Measurements from ENCODE around the gene GJB2.
"Not testable (repeated sequence)": the region's sequence is repeated elsewhere in the genome, so short reads cannot be mapped to it uniquely, and the experiment has no call there.

The GJB2 gene

DNA sequence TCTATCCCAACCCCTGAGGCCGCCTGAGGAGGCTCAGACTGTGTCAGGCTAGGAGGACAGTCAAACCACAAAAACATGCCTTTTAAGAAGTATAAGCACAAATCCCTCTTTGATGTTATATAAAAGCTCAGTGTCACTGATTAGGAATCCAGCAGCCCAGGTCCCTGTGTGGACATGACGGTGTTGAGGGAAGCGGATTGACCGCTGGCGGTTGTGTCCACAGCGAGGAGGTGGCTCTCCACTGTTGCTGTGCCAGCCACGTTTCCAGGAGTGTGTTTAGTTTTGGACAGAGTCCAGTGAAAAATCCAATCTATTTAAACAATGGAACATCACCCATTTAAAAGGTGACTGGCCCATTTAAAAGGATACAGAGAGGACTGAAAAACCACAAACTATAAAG, 24.3 kb downstream of the GJB2 start:
- no peak for DNase-seq (ENCODE audit: low read depth in 3 of 3, low spot score in 1 of 3)

DNA sequence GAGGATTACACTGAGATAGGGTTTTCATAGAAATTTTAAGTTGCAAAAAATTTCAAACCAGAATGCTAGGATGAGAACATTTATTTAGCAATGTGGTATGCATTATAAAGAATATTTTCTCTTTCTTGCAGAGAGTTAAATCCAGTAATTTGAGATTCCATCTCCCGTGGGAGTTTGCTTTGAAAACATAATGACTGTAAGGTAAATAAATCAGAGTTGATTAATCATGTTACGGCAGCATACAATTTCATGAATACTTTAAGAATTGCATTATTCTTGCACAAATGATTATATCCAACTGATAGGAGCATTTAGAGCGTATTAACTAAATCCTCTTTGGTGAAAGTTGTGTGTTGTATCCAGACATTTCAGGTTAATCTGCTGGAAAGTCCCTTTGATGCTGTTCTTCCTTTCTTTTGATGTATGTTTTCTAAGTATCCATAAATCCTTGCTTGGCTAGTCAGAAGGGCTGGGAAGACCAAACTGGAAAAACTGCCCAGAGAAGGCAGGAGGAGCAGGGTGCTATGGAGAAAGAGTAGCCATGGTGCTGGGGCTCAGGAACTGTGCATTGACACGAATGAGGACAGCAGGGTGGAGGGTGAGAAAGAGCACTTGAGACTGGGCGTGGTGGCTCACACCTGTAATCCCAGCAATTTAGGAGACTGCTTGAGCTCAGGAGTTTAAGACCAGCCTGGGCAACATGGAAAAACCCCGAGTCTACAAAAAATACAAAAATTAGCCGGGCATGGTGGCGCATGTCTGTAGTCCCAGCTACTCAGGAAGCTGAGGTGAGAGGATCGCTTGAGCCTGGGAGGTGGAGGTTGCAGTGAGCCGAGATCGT, 27.1 kb downstream of the GJB2 start:
- no peak for DNase-seq (ENCODE audit: low read depth in 3 of 3, low spot score in 1 of 3)

DNA sequence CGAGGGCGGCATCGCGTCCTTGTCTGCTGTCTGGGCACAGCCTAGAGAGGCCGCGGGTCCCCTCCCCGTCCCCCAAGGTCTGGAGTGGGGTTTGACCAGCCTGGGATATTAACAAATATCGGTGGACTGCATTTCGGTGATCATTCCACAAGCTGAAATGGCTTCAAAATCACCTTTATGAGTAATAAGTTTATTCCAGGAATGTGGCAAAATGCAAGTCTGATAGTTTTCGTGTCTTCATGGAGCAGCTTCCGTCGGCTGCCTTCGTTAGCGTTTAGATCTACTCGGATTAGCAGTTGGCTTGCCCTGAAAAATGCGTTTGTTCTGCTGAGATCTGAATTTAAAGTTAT, 30.8 kb downstream of the GJB2 start:
- no peak for DNase-seq (ENCODE audit: low read depth in 3 of 3, low spot score in 1 of 3)

DNA sequence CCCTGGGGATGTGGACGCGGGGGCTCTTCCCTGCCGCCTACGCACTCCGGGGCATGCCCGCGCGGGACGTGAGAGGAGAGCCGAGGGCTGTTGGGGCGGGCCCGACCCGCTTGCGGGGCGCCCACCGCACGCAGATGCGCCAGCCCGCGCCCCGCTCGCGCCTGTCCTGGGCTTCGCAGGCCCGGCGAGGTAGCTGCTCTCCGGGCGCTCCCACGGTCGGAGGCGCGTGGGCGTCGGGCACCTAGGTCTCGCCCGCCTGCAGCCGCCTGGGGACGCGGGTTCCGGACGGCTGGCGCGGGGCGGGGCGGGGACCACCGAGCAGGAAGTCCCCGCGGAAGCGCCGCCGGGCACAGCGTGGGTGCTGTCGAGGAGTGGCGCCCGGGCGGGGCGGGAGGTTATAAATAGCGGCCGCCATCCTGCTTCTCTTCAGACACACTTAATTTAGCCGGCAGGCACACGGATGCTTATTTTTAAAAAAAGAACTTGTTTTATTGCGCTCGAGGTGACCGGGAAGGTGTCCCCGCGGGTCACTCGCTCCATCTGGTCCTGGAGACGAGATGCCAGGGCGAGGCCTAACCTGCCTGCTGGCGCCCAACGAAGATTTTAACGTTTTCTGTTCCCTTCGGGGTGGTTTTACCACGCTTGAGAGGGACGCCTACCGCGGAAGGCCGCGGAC, 31.3 kb downstream of the GJB2 start:
- peak in 2 of 3 donors; percentile 9 to 38 for DNase-seq (ENCODE audit: low read depth in 3 of 3, low spot score in 1 of 3)

DNA sequence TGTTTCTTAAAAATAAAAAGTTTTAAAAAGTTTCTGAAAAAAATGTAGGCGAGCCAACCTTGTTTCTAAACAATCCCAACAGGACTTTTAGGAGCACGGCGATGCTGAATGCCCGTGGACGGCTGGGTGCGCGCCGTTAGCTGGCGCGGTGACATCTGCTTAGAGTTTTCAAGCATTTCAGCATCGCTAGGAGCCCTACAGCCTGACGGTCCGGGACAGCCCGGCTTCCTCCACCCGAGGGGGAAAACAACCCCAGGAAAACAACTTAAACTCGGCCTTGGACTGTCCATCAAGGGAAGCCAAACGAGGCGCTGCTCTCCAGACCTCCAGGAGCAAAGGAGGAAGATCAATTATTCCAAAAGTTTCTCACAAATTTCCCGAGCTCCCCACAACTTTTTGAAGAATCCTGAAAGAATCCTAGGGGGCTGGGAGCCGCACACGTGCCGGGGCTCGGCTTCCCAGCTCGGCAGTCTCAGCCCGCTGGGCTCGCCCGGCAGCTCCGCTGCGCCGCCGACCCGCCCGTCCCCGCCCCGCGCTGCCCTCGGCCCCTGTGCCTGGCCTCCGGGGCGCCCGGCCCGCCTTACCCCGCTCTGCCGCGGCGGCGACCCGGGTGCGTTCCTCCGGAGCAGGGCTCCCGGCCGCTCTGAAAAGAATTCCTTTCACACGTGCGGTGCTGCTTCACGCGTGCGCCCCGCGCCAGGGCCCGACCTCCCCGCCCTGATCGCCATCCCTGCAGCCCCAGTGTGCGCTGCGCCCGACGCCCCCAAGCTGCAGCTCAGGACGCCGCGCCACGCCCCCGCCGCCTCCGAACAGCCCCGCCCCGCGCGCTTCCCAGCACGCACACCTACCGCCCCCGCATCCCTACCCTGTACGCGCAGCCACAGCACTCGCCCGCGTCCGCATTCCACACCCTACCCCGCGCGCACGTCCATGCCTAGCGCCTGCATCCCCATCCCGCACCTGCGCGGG, 32.1 kb downstream of the GJB2 start, which contains the start of gene GJA3:
GJA3 (minus strand) TSS at position 747 of the 969 bp plus-strand sequence. CDS start 17,764 bp downstream, outside the sequence.
- DNase-seq (ENCODE audit: low read depth in 3 of 3, low spot score in 1 of 3): peak in 2 of 3 donors; percentile 22 to 42

DNA sequence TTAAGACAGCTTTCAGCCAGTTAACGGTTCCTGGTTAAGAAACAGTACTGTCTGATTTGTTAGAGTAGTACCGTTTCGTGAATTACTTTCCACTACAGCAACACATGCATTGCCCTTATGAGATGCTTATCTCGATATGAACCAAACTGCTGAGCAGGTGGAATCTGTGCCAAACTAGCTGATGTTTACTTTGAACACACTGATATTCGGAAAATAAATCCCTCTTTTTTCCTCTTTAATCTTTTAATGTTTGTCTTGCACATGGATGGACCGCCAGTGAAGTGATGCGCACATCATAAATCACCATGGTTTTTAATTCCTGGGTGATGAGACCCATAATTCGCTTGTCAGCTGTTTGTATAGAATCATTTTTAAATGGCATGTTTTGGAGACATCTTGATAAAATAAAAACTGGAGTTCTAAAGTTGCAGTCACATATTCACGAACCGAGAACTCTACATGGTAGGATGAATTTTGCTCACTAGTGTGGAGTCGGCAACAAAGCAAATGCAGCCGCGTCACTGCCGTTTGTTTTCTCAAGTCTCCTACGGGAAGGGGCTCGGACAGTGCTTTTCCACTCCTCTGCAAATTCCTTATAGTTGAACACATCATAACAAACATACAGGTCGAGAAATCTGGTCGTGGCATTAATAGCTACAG, 33.0 kb downstream of the GJB2 start:
- no peak for DNase-seq (ENCODE audit: low read depth in 3 of 3, low spot score in 1 of 3)

DNA sequence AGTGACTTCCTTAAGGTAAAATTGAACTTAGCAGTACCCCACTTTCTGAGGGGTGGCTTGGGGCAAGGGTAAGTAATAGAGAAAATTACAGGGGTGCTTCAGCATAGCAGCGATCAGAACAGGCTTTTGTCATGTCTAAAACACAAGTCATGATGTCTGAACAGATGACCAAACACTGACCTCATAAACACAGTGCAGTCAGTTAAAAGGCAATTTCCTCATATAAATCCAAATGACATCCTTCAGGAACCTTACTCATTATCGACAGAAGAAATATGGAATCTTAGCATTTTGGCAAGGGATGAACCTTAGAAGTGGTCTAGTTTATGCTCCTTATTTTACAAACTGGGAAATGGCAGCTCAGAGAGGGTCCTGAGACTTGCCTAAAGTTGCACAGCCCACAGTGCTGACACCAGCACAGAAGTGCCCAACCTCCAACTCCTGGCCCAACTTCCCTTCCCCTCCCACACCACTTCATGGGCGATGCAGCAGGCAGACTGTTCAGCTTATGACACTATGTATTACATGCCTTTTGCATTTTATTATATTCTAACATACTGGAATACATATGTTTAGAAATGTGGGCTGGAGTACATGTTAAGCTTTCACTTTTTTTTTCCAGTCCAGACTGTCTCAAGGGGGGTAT, 35.5 kb downstream of the GJB2 start:
- no peak for DNase-seq (ENCODE audit: low read depth in 3 of 3, low spot score in 1 of 3)

DNA sequence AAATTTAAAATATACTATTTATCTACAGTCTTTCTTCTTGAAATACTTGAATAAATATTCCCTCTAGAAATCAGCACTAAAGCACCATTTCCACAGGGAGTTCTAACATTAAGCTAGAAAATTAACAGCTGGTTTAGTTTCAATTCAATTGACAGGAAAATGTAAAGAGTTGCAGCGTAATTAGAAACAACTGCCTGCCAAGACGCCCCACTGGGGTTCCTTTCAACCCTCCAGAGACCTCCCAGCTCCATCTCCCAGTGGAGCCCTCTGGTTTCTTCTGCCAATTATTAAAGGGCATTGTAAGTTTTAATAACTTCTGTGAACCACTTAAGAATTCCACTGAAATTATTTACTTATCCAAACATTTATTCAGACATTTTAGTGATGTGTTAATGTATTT, 36.0 kb downstream of the GJB2 start:
- DNase-seq (ENCODE audit: low read depth in 3 of 3, low spot score in 1 of 3): no peak

DNA sequence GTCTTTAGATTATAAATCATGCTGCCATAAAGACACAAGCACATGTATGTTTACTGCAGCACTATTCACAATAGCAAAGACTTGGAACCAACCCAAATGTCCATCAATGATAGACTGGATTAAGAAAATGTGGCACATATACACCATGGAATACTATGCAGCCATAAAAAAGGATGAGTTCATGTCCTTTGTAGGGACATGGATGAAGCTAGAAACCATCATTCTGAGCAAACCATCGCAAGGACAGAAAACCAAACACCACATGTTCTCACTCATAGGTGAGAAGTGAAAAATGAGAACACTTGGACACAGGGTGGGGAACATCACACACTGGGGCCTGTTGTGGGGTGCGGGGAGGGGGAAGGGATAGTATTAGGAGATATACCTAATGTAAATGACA, 39.4 kb downstream of the GJB2 start:
- DNase-seq (ENCODE audit: low read depth in 3 of 3, low spot score in 1 of 3): not testable (repeated sequence)

DNA sequence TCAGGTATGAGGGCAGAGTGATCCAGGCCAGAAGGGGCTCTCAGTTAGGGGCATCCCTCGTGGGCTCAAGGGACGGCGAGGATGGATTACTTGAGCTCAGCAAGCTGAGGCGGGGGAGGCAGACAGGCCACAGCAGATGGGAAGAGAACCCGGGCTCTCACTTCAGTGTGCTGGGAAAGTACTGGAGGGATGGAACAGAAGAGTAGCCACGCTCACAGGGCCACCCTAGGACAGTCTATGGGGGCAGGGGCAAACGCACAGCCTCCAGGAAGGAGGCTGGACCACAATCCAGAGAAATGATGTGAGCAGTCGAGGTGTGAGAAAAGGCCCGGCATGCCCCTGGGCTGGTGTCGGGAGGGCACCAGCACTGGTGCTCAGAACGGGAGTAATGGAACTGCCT, 41.1 kb downstream of the GJB2 start:
- no peak for DNase-seq (ENCODE audit: low read depth in 3 of 3, low spot score in 1 of 3)

DNA sequence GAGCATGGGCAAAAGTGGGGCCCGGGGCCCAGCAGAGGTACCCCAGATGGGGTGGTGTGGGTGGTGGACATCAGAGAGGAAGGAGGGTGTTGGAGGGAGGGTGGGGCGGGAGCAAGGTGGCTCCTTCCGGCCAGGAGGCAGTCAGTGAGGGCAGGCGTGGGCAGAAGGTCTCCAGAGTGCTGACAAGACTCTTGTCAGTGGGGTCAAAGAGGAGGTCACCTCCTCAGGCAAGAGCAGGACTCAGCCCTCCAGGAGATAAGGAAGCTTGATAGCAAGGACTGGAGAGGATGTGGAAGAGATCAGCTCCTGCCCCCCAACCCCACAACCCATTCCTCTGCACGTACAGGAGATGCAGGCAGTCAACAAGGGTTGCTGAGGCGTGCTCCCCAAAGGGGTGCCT, 41.7 kb downstream of the GJB2 start:
- no peak for DNase-seq (ENCODE audit: low read depth in 3 of 3, low spot score in 1 of 3)

DNA sequence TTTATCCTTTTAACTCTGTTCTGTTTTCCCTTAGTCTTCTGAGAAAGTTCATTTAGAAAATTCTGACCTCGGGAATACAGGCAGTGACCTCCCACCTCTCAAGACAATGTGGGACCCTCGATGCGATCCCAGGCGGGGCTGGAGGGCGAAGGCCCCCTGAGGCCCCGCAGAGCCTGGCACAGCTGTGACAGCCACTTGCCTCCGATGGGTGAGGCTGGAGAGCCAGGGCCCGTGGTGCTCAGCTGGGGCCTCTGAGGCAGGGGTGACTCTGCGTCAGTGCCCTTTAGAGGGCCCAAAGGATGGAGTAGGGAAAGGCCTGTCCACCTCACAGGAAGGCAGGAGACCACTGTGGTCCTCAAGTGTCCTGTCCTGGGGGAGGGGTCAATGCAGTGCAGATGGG, 42.2 kb downstream of the GJB2 start:
- DNase-seq (ENCODE audit: low read depth in 3 of 3, low spot score in 1 of 3): no peak

DNA sequence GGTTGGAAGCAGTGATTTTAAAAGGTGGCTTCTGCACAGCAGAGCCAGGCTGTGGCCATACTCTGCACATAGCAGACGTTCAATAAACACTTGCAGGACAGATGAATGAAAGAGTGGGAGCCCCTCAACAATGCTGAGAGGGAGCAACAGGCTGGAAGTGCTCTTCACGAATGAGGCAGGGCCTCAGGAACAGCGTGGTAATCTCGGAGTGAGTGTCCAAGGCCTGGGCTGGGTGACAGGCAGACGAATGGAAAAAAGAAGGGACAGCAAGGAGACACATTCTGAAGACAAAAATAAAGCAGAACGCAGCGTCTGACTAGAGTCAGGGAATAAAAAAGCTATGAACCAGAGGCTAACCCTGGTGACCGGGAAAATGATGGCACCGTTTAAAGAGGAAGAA, 43.0 kb downstream of the GJB2 start:
- no peak for DNase-seq (ENCODE audit: low read depth in 3 of 3, low spot score in 1 of 3)

DNA sequence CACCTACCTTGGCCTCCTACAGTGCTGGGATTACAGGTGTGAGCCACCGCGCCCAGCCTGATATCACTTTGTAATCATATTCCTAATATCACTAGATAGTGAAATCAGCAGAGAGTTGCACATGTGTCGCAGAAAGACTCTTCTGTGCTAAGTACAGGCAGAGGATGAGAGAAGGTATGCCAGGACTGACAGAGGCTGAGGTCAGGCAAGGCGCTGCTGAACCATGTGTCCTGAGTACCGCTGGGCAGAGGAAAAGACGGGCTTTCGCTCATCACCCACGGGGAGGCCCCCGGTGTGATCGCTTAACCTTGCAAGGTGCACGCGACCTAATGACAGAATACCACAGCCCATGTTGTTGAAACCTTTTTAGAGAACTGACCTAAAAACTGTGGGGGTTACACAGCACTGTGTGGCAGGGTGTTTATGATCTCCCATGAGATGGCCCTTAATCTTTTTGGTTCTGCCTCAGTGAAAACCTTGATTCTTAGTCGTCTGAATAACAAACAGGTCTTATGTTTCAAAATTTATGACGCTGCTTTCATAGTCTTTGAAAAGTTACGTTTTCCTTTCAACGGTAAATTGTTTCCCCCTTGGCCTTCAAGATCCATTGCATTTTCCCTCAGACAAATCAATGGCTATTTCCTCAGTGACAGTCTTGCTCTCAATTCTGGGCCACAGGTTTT, 44.1 kb downstream of the GJB2 start:
- no peak for DNase-seq (ENCODE audit: low read depth in 3 of 3, low spot score in 1 of 3)

DNA sequence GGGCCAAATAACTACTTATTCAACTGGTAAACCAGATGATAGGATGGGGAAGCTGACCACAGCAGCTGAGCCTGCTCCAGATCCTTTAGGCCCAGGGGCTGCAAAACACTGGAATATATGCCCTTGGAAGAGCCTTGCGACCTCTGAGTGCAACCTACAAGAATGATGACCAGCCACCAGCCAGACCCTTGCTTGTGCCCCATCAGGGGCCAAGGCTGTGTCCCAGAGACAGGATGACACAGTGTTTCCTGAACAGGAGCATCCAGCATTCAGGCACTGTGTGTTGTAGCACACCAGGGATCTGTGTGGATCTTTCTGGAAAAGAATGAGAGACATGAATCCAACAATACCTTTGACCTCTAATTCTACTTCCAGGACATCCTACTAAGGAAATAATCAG, 46.4 kb downstream of the GJB2 start:
- DNase-seq (ENCODE audit: low read depth in 3 of 3, low spot score in 1 of 3): no peak

DNA sequence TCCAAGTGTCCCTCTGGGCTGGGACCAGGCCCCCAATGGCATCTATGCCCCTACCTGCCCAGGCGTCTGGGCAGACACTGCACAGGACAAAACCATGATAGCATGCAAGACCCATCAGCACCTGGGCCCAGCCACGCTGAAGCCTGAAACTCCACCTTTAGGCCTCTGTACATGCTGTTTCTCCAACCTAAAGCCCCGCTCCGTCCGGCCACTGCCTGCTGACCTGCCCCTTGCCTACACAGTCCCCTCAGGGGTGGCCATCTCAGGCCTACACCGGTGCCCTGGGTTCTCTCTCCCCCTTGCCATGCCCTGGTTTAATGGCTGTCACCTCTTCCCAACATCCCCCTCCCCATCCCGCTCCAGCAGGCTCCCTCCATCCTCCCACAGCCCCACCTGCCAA, 47.2 kb downstream of the GJB2 start:
- DNase-seq (ENCODE audit: low read depth in 3 of 3, low spot score in 1 of 3): no peak

DNA sequence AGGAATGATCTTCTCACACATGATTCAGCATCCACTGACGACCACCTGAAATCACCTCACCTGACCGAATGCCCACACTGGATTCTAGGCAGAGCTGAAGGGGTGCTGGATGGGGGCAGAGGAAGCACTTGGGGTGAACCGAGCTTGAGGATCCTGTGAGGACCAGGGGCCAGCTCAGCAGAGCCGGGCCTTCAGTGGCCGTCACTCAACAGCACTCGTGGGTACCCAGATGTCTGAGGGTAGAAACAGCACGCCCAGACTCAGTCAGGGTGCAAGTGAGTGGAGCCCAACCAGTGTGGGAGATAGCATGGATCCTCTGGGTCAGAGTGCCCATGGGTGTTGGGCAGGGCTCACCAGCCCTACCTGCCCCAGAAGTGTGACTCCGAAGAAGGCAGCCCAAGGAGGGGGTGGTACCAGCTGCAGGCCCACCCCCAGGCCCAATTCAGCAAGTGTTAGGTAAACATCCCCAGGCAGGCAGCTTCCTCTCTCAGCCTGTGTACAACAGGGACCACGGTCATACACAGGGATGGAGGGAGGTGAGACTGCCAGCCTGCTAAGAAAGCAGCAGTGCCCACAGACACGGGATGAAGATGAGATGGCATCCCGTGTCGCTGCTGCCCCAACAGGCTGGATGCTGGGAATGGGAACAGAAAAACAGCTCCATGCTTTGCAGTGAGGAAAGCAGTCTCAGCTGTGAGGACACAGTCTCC, 48.4 kb downstream of the GJB2 start:
- DNase-seq (ENCODE audit: low read depth in 3 of 3, low spot score in 1 of 3): no peak

DNA sequence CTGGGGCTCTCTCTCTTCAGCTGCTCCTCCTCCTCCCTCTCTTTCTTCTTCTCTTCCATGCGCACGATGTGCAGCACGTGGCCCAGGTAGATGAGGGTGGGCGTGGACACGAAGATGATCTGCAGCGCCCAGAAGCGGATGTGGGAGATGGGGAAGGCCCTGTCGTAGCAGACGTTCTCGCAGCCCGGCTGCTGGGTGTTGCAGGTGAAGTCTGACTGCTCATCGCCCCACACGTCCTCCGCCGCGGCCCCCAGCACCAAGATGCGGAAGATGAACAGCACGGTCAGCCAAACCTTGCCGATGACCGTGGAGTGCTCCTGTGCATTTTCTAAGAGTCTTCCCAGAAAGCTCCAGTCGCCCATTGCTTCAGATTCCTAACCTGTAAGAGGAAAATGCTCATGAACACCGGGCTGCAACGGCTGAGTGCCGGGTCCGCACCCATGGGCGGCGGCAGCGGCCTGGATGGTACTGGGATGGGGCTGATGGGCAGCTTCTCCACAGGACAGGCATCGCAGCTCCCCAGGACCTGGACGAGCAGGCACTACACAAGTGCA, 49.7 kb downstream of the GJB2 start:
- DNase-seq (ENCODE audit: low read depth in 3 of 3, low spot score in 1 of 3): no peak

Data from stimulated activated CD4-positive, alpha-beta T cell treated with anti-CD3 and anti-CD28 coated beads, TNF-alpha, amount 100 ng/mL, for 1 hour (primary cell).